IPS-18c (cell line): ENCODE results near the gene OR10A5.
"Not testable (repeated sequence)": the region's sequence is repeated elsewhere in the genome, so short reads cannot be mapped to it uniquely, and the experiment has no call there.

Experiments used
- H3K4me3 ChIP-seq: 2 replicates; pipeline ENCODE4 v1.7.0; 2013; ENCODE audit warnings: low read depth, mild to moderate bottlenecking, low read length, moderate library complexity; ENCODE audit not compliant: insufficient read depth
- H3K9me3 ChIP-seq: one replicate; pipeline ENCODE4 v1.6.1; 2013; ENCODE audit warnings: mild to moderate bottlenecking, low read length, moderate library complexity; ENCODE audit not compliant: control insufficient read depth, insufficient read depth

Gene OR10A5

DNA sequence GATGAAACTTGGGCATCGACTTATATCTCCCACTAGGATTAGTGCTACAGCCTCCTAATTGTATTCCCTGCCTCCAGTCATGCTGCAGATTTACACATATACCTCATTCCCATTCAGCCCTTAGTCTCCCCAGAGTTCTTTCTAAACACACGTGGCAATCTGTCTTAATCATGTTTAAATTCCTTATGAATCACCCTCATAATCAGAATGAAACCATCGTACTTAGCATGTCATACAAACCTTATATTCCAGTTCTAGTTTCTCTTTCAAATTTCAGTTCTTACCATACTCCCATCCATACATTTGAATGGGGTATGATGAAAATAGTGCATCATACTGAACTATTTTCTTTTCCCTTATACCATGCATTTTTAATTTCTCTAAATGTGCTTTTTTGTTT, 11.4 kb downstream of the OR10A5 start:
- Histone ChIP-seq H3K9me3 (no peaks in the 10 kb centered on the region), H3K4me3 (no peak overlapping the region)

DNA sequence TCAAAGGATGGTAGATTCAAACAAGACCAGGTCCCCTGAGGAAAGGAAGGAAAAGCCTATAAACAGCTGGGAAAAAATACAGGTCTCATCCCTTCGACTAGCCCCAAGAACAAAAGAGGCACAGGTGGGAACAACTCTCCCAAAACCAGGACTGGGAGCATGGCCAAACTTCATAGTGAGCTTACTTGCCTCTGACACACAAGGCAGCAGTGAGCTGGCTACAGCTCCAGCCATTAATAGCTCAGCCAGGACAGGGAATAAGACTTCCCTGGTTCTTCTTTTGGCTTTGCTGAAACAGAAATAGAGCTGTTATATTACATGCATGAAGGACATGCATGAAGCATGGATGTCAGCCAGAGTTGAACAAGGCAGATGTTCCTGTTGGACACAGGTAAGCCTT, 17.5 kb downstream of the OR10A5 start, which contains the start of gene OR10A2:
TSS of gene OR10A2 (plus strand) at position 97 of the 400 bp plus-strand sequence. CDS start 6,698 bp downstream, outside the sequence.
- no peaks in the 10 kb centered on the region for H3K9me3 ChIP-seq
- H3K4me3 ChIP-seq = no peak within 1 kb of the TSS

DNA sequence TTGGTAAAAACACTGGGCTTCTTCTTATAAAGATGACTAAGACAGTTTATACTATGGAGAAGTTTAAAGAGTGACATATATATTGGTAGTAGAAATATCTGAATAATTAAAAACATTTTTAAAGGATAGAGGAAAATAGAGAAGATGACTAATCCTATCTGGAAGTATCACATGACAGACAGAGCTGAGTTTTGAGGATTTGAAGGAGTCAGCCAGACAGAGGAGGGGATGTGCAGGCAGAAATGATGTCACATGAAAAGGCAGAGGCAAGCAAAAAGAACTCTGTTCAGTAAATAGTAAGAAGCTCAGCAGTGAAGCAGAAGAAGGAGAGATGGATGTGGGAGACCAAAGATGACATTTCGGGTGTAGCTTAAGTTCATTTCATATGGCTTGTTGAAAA, 19.0 kb downstream of the OR10A5 start:
- Histone ChIP-seq H3K9me3 (no peaks in the 10 kb centered on the region), H3K4me3 (no peak overlapping the region)

DNA sequence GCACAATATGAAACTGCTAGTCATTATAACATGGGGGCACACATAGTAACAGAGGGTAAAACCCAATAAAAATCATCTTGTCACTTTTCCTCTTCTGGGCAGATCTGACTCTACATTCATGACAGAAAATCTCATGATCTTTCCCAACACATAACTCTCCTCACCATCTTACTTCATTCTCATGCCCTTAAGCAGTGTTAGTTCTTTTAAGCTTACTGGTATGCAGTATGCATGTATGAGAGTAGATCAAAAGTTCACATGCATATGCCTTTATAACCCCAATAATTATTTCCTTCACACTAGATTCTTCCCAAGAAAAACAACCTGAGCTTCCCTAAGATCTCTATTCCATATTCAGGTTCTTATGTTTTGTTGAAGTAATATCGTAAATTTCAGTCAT, 25.8 kb downstream of the OR10A5 start:
- Histone ChIP-seq H3K4me3 (no peak overlapping the region), H3K9me3 (no peaks in the 10 kb centered on the region)

DNA sequence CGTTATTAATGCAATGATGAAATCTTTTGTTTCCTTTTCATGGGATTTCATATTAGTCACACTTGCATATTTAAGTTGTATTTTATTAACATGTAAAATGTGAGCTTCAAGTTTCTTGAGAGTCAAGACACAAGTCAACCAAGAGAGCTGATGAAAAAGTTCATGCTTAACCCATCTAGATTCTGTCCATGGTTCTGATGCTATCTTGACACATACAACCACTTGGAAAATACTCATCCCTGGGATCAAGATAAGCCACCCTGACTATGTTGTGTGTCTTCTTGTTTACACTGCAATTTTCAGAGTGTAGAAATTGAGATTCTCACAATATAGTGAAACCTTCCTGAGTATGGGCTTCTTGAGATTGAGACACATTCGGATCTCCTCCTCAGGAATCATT, 30.3 kb downstream of the OR10A5 start:
- H3K4me3 ChIP-seq = no peak overlapping the region
- no peaks in the 10 kb centered on the region for H3K9me3 ChIP-seq

DNA sequence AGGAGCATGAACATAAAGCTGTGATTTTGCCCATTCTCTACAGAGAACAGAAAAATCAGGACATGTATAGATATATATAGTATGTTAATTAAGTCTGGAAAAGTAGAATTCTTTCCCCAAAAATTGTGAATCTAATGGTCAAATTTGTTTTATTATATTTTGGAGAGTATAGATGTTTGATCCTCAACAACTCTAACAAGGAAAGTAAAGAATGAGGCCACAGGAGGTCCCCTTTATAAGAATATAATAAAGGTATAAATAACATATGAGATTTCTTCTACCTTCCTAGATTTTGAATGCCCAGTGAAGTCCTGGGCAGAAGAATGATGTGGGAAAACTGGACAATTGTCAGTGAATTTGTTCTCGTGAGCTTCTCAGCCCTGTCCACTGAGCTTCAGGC, 30.8 kb downstream of the OR10A5 start, which contains the start of gene OR10A4:
TSS of gene OR10A4 (plus strand) at position 301 of the 400 bp plus-strand sequence. CDS start at position 324, 23 bp downstream.
- H3K4me3 ChIP-seq = no peak within 1 kb of the TSS

DNA sequence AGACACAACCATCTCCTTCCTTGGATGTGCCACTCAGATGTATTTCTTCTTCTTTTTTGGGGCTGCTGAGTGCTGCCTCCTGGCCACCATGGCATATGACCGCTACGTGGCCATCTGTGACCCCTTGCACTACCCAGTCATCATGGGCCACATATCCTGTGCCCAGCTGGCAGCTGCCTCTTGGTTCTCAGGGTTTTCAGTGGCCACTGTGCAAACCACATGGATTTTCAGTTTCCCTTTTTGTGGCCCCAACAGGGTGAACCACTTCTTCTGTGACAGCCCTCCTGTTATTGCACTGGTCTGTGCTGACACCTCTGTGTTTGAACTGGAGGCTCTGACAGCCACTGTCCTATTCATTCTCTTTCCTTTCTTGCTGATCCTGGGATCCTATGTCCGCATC, 31.4 kb downstream of the OR10A5 start:
- no peaks in the 10 kb centered on the region for H3K9me3 ChIP-seq
- no peak overlapping the region for H3K4me3 ChIP-seq

More for the DNA sequence above, 30.8 kb downstream of the OR10A5 start, which contains the start of gene OR10A4:
- no peaks in the 10 kb centered on the region for H3K9me3 ChIP-seq

DNA sequence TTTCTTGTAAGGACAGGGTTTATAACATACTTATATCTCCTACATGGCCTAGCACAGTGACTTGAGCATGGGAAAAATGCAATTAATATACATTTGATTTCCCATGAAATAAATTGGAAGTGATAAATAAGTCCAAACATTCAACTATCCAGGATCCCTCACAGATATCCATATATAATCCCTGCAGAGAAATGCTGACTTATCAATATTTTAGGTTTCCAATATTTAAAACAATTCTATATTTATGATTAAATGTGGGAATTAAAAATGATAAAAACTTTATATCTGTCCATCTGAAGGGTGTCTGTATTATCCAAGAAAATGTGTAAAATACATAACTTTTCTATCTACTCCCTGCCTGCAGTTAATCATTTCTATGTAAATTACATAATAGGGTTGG, 37.3 kb downstream of the OR10A5 start:
- no peaks in the 10 kb centered on the region for H3K9me3 ChIP-seq
- H3K4me3 ChIP-seq = no peak overlapping the region

DNA sequence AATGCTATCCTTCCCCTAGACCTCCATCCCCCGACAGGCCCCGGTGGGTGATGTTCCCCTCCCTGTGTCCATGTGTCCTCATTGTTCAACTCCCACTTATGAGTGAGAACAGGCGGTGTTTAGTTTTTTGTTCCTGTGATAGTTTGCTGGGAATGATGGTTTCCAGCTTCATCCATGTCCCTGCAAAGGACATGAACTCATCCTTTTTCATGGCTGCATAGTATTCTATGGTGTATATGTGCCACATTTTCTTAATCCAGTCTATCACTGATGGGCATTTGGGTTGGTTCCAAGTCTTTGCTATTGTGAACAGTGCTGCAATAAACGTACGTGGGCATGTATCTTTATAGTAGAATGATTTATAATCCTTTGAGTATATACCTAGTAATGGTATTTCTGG, 42.2 kb downstream of the OR10A5 start:
- not testable (repeated sequence) for H3K4me3 ChIP-seq, H3K9me3 ChIP-seq

DNA sequence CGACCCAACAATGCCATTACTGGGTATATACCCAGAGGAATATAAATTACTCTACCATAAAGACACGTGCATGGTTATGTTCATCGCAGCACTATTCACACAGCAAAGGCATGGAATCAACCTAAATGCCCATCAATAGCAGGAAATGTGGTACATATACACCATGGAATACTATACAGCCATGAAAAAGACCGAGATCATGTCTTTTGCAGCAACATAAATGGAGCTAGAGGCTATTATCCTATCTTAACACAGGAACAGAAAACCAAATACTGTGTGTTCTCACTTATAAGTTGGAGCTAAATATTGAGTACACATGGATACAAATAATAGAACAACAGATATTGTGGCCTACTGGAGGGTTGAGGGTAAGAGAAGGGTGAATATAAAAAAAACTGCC, 43.3 kb downstream of the OR10A5 start:
- H3K4me3 ChIP-seq = no peak overlapping the region
- H3K9me3 ChIP-seq = no peaks in the 10 kb centered on the region

DNA sequence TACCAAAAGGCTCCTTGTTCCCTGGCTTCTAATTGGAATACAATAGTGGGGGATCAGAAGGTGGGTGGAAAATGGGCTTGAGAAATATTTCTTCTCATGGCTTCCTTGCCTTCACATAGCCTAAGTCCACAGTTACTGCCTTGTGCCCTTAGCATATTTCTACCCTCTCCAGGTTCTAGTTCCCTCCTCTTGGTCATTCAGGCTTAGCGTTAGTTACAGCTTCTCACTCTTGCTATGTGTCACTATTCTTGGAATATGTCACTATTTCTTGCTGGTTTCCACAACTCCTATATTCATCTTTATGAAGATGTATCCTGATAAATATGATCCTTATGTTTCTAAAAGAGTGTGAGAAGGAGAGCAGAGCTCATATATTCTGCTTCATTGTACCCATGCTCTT, 44.4 kb downstream of the OR10A5 start:
- no peak overlapping the region for H3K4me3 ChIP-seq

DNA sequence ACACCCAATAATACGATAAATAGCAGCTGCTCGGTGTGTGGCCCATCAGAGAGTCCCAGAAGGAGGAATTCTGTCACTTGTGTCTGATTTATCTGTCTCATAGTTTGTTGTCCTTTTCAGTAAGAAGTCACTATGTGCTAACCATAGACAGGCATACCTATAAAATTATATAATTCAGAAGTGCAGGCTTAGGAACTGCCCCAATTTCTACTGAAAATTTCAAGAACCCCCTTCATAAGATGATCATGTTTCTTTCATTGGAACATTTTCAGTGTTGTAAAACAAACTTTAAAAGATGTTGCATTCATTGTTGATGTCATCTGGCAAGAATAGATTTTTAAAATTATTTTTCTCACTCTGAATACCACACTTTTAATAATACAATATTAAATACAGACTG, 46.9 kb downstream of the OR10A5 start, which contains the start of gene OR2D2:
TSS of gene OR2D2 (minus strand) at position 101 of the 400 bp plus-strand sequence. CDS start at position 101, 0 bp downstream.
- Histone ChIP-seq H3K4me3 (no peak within 1 kb of the TSS), H3K9me3 (no peaks in the 10 kb centered on the region)

More for the DNA sequence above, 44.4 kb downstream of the OR10A5 start:
- no peaks in the 10 kb centered on the region for H3K9me3 ChIP-seq

DNA sequence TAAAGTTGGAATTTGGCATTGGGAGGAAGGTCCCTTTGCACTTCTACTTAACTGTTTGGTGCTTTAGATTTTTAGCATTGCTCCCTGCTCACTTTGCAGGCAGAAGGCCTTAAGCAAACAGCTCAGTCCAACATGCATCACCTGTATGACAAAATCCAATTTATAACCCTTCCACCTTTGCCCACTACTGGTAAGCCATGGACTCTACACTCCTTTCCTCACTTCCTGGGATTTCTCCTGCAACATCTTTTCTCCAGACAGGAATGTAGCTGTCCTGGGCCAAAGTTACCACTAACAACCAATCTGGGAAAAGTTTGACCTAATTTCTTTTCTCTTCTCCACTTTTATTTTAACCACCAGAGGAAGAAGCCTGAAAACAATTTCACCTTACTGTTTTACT, 48.6 kb downstream of the OR10A5 start:
- Histone ChIP-seq H3K9me3 (no peaks in the 10 kb centered on the region), H3K4me3 (no peak overlapping the region)

DNA sequence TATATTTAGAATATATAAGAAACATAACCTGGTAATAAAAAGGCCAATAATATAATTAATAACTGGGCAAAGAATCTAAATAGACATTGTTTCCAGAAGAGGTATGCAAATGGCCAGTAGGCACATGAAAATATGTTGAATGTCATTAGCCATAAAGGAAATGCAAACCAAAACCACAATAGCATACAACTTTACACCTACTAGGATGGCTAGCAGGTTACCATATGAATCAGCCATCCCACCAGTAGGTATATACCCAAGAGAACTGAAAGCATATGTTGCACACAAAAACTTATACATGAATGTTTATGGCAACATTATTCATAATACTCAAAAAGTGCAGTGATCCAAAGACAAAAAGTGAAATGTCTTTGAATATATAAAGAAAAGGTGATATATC, 49.5 kb downstream of the OR10A5 start:
- Histone ChIP-seq H3K9me3 (no peaks in the 10 kb centered on the region), H3K4me3 (no peak overlapping the region)
